H9 (cell line): ENCODE results near the gene RASA3. TPM values are rescaled to one million over a fixed set of nuclear protein-coding genes. Genes with fewer than 3 reads are reported as not detected.

Source experiments
- DNase-seq: peaks from one replicate; pipeline ENCODE4 v3.0.0-alpha.2; 2017
- H2AFZ ChIP-seq: one replicate; pipeline ENCODE4 v1.6.1; 2013; ENCODE audit warnings: mild to moderate bottlenecking, low read length, control low read depth, moderate library complexity
- H2AK5ac ChIP-seq: 2 replicates; pipeline ENCODE4 v1.6.1; 2013; ENCODE audit warnings: low read length, control low read depth, mixed read lengths; ENCODE audit not compliant: insufficient read length
- H2BK120ac ChIP-seq: one replicate; pipeline ENCODE4 v1.6.1; 2013; ENCODE audit warnings: low read depth, mild to moderate bottlenecking, low read length, control low read depth, inconsistent platforms; ENCODE audit not compliant: poor library complexity, severe bottlenecking
- H2BK12ac ChIP-seq: 2 replicates; pipeline ENCODE4 v1.6.1; 2013; ENCODE audit warnings: low read length, control low read depth, mixed read lengths, low read depth; ENCODE audit not compliant: insufficient read length
- H2BK15ac ChIP-seq: 2 replicates; pipeline ENCODE4 v1.6.1; 2013; ENCODE audit warnings: low read depth, low read length, control low read depth
- H2BK20ac ChIP-seq: one replicate; pipeline ENCODE4 v1.6.1; 2013; ENCODE audit warnings: low read depth, mild to moderate bottlenecking, low read length, control low read depth, inconsistent platforms; ENCODE audit not compliant: poor library complexity, severe bottlenecking
- H2BK5ac ChIP-seq: 2 replicates; pipeline ENCODE4 v1.6.1; 2013; ENCODE audit warnings: low read length, control low read depth, mixed read lengths; ENCODE audit not compliant: insufficient read length
- H3K14ac ChIP-seq: 2 replicates; pipeline ENCODE4 v1.6.1; 2013; ENCODE audit warnings: low read length, control low read depth; ENCODE audit not compliant: insufficient read depth
- H3K18ac ChIP-seq: 2 replicates; pipeline ENCODE4 v1.6.1; 2013; ENCODE audit warnings: low read depth, mild to moderate bottlenecking, mixed read lengths, low read length, control low read depth; ENCODE audit not compliant: insufficient read length
- H3K23ac ChIP-seq: 2 replicates; pipeline ENCODE4 v1.6.1; 2013; ENCODE audit warnings: low read length, control low read depth, mixed read lengths, low read depth; ENCODE audit not compliant: insufficient read length
- H3K23me2 ChIP-seq: 2 replicates; pipeline ENCODE4 v1.6.1; 2013; ENCODE audit warnings: low read depth, mild to moderate bottlenecking, mixed read lengths, low read length, control low read depth; ENCODE audit not compliant: insufficient read length, poor library complexity, severe bottlenecking
- H3K27ac ChIP-seq: 2 replicates; pipeline ENCODE4 v1.5.1; 2013; ENCODE audit warnings: low read length, control low read depth, mixed read lengths, low read depth; ENCODE audit not compliant: insufficient read length
- H3K27me3 ChIP-seq: 2 replicates; pipeline ENCODE4 v1.6.1; 2013; ENCODE audit warnings: low read length, control low read depth, inconsistent platforms; ENCODE audit not compliant: insufficient read depth
- H3K4ac ChIP-seq: 2 replicates; pipeline ENCODE4 v1.6.1; 2013; ENCODE audit warnings: low read depth, mild to moderate bottlenecking, control low read depth, inconsistent platforms, low read length, moderate library complexity
- H3K4me1 ChIP-seq: 2 replicates; pipeline ENCODE4 v1.6.1; 2013; ENCODE audit warnings: low read length, control low read depth, inconsistent platforms; ENCODE audit not compliant: insufficient read depth
- H3K4me2 ChIP-seq: 2 replicates; pipeline ENCODE4 v1.6.1; 2013; ENCODE audit warnings: low read length, control low read depth, mixed read lengths; ENCODE audit not compliant: insufficient read length, insufficient read depth
- H3K56ac ChIP-seq: 2 replicates; pipeline ENCODE4 v1.6.1; 2013; ENCODE audit warnings: low read depth, mild to moderate bottlenecking, mixed read lengths, low read length, control low read depth; ENCODE audit not compliant: insufficient read length
- H3K79me1 ChIP-seq: 2 replicates; pipeline ENCODE4 v1.6.1; 2013; ENCODE audit warnings: low read depth, mild to moderate bottlenecking, moderate library complexity, low read length, control low read depth, inconsistent platforms; ENCODE audit not compliant: insufficient read depth, poor library complexity, severe bottlenecking
- H3K79me2 ChIP-seq: 2 replicates; pipeline ENCODE4 v1.6.1; 2013; ENCODE audit warnings: low read length, control low read depth, inconsistent platforms; ENCODE audit not compliant: insufficient read depth
- H3K9ac ChIP-seq: 2 replicates; pipeline ENCODE4 v1.6.1; 2013; ENCODE audit warnings: low read length, control low read depth, mixed read lengths; ENCODE audit not compliant: insufficient read length; ENCODE audit errors: extremely low read depth
- H3K9me3 ChIP-seq: one replicate; pipeline ENCODE4 v1.6.1; 2013; ENCODE audit warnings: low read depth, low read length, inconsistent platforms; ENCODE audit not compliant: control insufficient read depth
- H3T11ph ChIP-seq: one replicate; pipeline ENCODE4 v1.6.1; 2013; ENCODE audit warnings: mild to moderate bottlenecking, low read length, control low read depth, inconsistent platforms
- H4K20me1 ChIP-seq: one replicate; pipeline ENCODE4 v1.6.1; 2013; ENCODE audit not compliant: control insufficient read depth, insufficient read length, insufficient read depth
- H4K5ac ChIP-seq: 2 replicates; pipeline ENCODE4 v1.6.1; 2013; ENCODE audit warnings: low read depth, mild to moderate bottlenecking, mixed read lengths, low read length, control low read depth; ENCODE audit not compliant: insufficient read length
- H4K8ac ChIP-seq: replicated peaks from 2 replicates; pipeline ENCODE4 v1.6.1; 2013; ENCODE audit warnings: low read length, control low read depth, mixed read lengths, low read depth; ENCODE audit not compliant: insufficient read length
- H4K91ac ChIP-seq: 2 replicates; pipeline ENCODE4 v1.6.1; 2013; ENCODE audit warnings: low read depth, mild to moderate bottlenecking, moderate library complexity, mixed read lengths, low read length, control low read depth; ENCODE audit not compliant: insufficient read length
- H3K27ac Mint-ChIP-seq, 3 experiments: 2 replicates in 2 of 3; 3 replicates in 1 of 3; pipeline ENCODE4 v1.8.0; 2020 to 2021; ENCODE audit warnings: mixed read lengths in 3 of 3, mild to moderate bottlenecking in 1 of 3, moderate library complexity in 1 of 3
- H3K27me3 Mint-ChIP-seq: 2 replicates; pipeline ENCODE4 v1.8.0; 2021; ENCODE audit warnings: low read depth, mild to moderate bottlenecking, moderate library complexity, mixed read lengths
- H3K36me3 Mint-ChIP-seq, 3 experiments: 2 replicates in 2 of 3; 3 replicates in 1 of 3; pipeline ENCODE4 v1.8.0; 2020 to 2021; ENCODE audit warnings: low read depth in 3 of 3, mixed read lengths in 3 of 3; ENCODE audit not compliant: insufficient read depth in 1 of 3
- H3K4me1 Mint-ChIP-seq, 2 experiments: 2 replicates each; pipeline ENCODE4 v1.8.0; 2020; ENCODE audit warnings: mixed read lengths in 2 of 2
- H3K4me3 Mint-ChIP-seq, 2 experiments: 2 replicates in 1 of 2; 3 replicates in 1 of 2; pipeline ENCODE4 v1.8.0; 2020 to 2021; ENCODE audit warnings: mild to moderate bottlenecking in 2 of 2, mixed read lengths in 2 of 2, moderate library complexity in 1 of 2
- H3K9me3 Mint-ChIP-seq, 2 experiments: 2 replicates in 1 of 2; 3 replicates in 1 of 2; pipeline ENCODE4 v1.8.0; 2020; ENCODE audit warnings: mild to moderate bottlenecking in 2 of 2, mixed read lengths in 2 of 2, moderate library complexity in 1 of 2
- CTCF ChIP-seq: fragments of 200-600 bp; sonication (generic); conservative IDR thresholded peaks from 3 replicates; pipeline ENCODE4 v1.8.0; 2021; ENCODE audit warnings: antibody characterized with exemption, mild to moderate bottlenecking
- WGBS: extraction: QIAGEN DNeasy Blood & Tissue Kit; methylation state at CpG from one replicate; pipeline ENCODE4 v1.1.7; 2013; ENCODE audit warnings: missing lambda C conversion rate, low lambda C conversion rate, mixed read lengths; ENCODE audit not compliant: insufficient read length; ENCODE audit errors: extremely low coverage; 5-methylcytosine and 5-hydroxymethylcytosine counted together
- total RNA-seq: library from RNA; stranded (reverse); gene quantifications from 2 replicates; pipeline ENCODE4 v1.2.1, GENCODE V29; 2021

The RASA3 gene
- total RNA-seq, 1 experiment from 2014 or later, result 12.3 TPM

DNA sequence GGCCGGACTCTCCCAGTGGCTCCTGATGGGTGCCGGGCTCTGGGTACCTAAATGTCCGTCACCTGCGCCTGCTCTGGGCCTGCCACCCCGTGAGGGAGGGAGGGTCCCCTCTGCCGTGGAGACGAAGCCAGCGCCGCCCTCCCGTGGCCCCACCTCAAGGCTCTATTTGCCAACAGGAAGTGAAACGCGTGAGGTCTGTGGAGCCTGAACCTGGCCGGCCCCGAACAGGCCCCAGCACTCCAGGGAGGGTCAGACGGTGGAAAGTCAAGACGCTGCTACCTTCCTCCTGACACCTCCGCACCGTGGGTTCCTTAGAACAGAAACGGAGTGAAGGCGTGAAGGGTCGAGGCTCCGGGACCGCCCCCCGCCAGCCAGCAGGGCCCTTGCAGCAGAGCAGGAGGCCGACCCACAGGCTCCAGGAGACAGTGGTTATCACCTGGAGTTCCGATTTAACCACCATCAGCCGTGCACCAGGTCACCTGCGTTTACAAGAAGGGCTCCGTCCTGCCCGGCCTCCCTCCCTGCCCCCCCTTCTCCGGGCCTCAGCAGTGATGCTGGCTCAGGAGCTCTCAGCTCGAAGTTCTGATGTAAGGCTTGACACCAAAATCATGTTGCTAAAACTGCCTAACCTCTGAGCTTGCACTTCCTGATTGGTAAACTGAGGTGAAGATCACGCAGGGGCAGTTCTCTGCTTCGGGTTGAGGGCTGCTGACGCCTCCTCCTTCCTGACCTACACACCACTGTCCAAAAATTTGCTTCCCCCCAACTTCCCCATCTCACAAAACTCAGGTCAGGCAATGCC, 107.6 kb downstream of the RASA3 start:
- H3K4me3 Mint-ChIP-seq, result no peak overlapping the region
- Histone ChIP-seq H3K14ac (no peak overlapping the region), H3K4me2 (no peak overlapping the region), H4K91ac (no peak overlapping the region), H2AK5ac (no peak overlapping the region), H3K9me3 (no peaks in the 10 kb centered on the region), H3K27ac (no peak overlapping the region), H3K18ac (no peak overlapping the region), H4K5ac (no peak overlapping the region), H2BK15ac (no peak overlapping the region), H3K27me3 (no peaks in the 10 kb centered on the region), H3K4ac (no peak overlapping the region), H3T11ph (no peak overlapping the region), H3K23ac (no peak overlapping the region), H3K79me2 (no peaks in the 10 kb centered on the region), H2BK12ac (no peak overlapping the region), H3K23me2 (no peaks in the 10 kb centered on the region), H3K4me1 (no peaks in the 10 kb centered on the region; the same call in 1 of the 2 replicates), H3K79me1 (no peaks in the 10 kb centered on the region), H2BK20ac (no peak overlapping the region), H3K56ac (no peak overlapping the region), H2AFZ (no peak overlapping the region), H4K8ac (no peak overlapping the region), H2BK5ac (no peak overlapping the region), H3K9ac (no peak overlapping the region), H2BK120ac (no peak overlapping the region), H4K20me1 (no peaks in the 10 kb centered on the region)
- H3K9me3 Mint-ChIP-seq, result no peaks in the 10 kb centered on the region
- WGBS, result no CpG with 5 or more reads among the region's 35 CpGs
- no peak for DNase-seq
- TF ChIP-seq CTCF, result no peak
- 0 out of 7 replicates have a peak overlapping the region, but pooled peaks of 1 of the 3 experiments have one; percentile 53 for H3K27ac Mint-ChIP-seq
- H3K4me1 Mint-ChIP-seq, result peaks cover 3 to 34% of the 10 kb centered on the region in 2 experiments; a peak in 3 of 4 replicates
- H3K36me3 Mint-ChIP-seq, result peaks cover 0 to 13% (median 2%) of the 10 kb centered on the region in 3 experiments; a peak in 3 of 7 replicates
- H3K27me3 Mint-ChIP-seq, result no peaks in the 10 kb centered on the region
